ENCODE measurements around the gene SGCE. TPM values are rescaled to one million over a fixed set of nuclear protein-coding genes. Genes with fewer than 3 reads are reported as not detected.

SGCE gene
- total and polyA plus RNA-seq, 4 donors = 9.3 to 70.6 (median 44.2) TPM

GRCh38 chr7:94676431-94676830 lies 20.5 kb upstream of the SGCE start:
- H3K27me3 ChIP-seq (ENCODE audit: control insufficient read depth in 4 of 4, insufficient read depth in 4 of 4, low read length in 3 of 4) = no peaks in the 10 kb centered on the region
- no peak for DNase-seq (ENCODE audit: low spot score)
- 85% methylated on average over 3 of the region's 3 CpGs for WGBS
- no peak overlapping the region for H3K9ac ChIP-seq (ENCODE audit: low read depth in 1 of 2, low read length in 2 of 2)
- H3K27ac ChIP-seq (ENCODE audit: low read depth in 1 of 2, low read length in 2 of 2) = no peak overlapping the region
- TF ChIP-seq FOXA2 (IDR thresholded peaks at IDR 0.05) = no peak
- no peak for TF ChIP-seq YY1 (IDR thresholded peaks at IDR 0.05)
- TF ChIP-seq JUND (IDR thresholded peaks at IDR 0.05) = no peak
- no peak for TF ChIP-seq SP1 (IDR thresholded peaks at IDR 0.05)
- no peak for TF ChIP-seq EGR1 (IDR thresholded peaks at IDR 0.05; ENCODE audit: low read depth in 2 of 2)
- no peak for TF ChIP-seq FOXA1 (IDR thresholded peaks at IDR 0.05)
- TF ChIP-seq HNF4A (conservative IDR thresholded peaks at IDR 0.05) = no peak
- no peak for TF ChIP-seq NR2F2 (IDR thresholded peaks at IDR 0.05)
- TF ChIP-seq MAX (IDR thresholded peaks at IDR 0.05) = no peak
- H3K36me3 ChIP-seq (ENCODE audit: control insufficient read depth in 4 of 4, insufficient read depth in 3 of 4, low read depth in 1 of 4, low read length in 3 of 4) = no peaks in the 10 kb centered on the region
- no peaks in the 10 kb centered on the region for H3K4me1 ChIP-seq (ENCODE audit: control insufficient read depth in 4 of 4, insufficient read depth in 4 of 4, low read length in 3 of 4)
- H3K9me3 ChIP-seq (ENCODE audit: control insufficient read depth in 4 of 4, low read length in 3 of 4) = no peaks in the 10 kb centered on the region
- H3K4me3 ChIP-seq (ENCODE audit: low read depth in 1 of 3, low read length in 3 of 3) = no peak overlapping the region

GRCh38 chr7:94675356-94675755 lies 19.4 kb upstream of the SGCE start:
- DNase-seq (ENCODE audit: low spot score) = no peak
- H3K36me3 ChIP-seq (ENCODE audit: control insufficient read depth in 4 of 4, insufficient read depth in 3 of 4, low read depth in 1 of 4, low read length in 3 of 4) = no peaks in the 10 kb centered on the region
- H3K27ac ChIP-seq (ENCODE audit: low read depth in 1 of 2, low read length in 2 of 2) = no peak overlapping the region
- 98% methylated on average over 8 of the region's 8 CpGs for WGBS
- H3K4me1 ChIP-seq (ENCODE audit: control insufficient read depth in 4 of 4, insufficient read depth in 4 of 4, low read length in 3 of 4) = no peaks in the 10 kb centered on the region
- H3K9me3 ChIP-seq (ENCODE audit: control insufficient read depth in 4 of 4, low read length in 3 of 4) = no peaks in the 10 kb centered on the region
- H3K27me3 ChIP-seq (ENCODE audit: control insufficient read depth in 4 of 4, insufficient read depth in 4 of 4, low read length in 3 of 4) = no peaks in the 10 kb centered on the region
- H3K4me3 ChIP-seq (ENCODE audit: low read depth in 1 of 3, low read length in 3 of 3) = no peak overlapping the region
- H3K9ac ChIP-seq (ENCODE audit: low read depth in 1 of 2, low read length in 2 of 2) = no peak overlapping the region
- TF ChIP-seq EGR1 (IDR thresholded peaks at IDR 0.05; ENCODE audit: low read depth in 2 of 2) = no peak
- no peak for TF ChIP-seq RAD21 (IDR thresholded peaks at IDR 0.05)
- no peak for TF ChIP-seq SP1 (IDR thresholded peaks at IDR 0.05)
- no peak for TF ChIP-seq RXRA (IDR thresholded peaks at IDR 0.05)
- no peak for TF ChIP-seq CTCF (IDR thresholded peaks at IDR 0.05; ENCODE audit: low read depth, low read length, missing input control)
- no peak for TF ChIP-seq NR2F2 (IDR thresholded peaks at IDR 0.05)
- no peak for TF ChIP-seq JUND (IDR thresholded peaks at IDR 0.05)
- TF ChIP-seq ZBTB33 (IDR thresholded peaks at IDR 0.05) = no peak
- TF ChIP-seq GABPA (IDR thresholded peaks at IDR 0.05 in 1 of 2, conservative IDR thresholded peaks at IDR 0.05 in 1 of 2) = no peak
- no peak for TF ChIP-seq ATF3 (IDR thresholded peaks at IDR 0.05)
- TF ChIP-seq TAF1 (conservative IDR thresholded peaks at IDR 0.05) = no peak
- no peak for TF ChIP-seq FOXA1 (IDR thresholded peaks at IDR 0.05)
- no peak for TF ChIP-seq MAX (IDR thresholded peaks at IDR 0.05)
